ENCODE measurements around the gene VAV3.

DNA sequence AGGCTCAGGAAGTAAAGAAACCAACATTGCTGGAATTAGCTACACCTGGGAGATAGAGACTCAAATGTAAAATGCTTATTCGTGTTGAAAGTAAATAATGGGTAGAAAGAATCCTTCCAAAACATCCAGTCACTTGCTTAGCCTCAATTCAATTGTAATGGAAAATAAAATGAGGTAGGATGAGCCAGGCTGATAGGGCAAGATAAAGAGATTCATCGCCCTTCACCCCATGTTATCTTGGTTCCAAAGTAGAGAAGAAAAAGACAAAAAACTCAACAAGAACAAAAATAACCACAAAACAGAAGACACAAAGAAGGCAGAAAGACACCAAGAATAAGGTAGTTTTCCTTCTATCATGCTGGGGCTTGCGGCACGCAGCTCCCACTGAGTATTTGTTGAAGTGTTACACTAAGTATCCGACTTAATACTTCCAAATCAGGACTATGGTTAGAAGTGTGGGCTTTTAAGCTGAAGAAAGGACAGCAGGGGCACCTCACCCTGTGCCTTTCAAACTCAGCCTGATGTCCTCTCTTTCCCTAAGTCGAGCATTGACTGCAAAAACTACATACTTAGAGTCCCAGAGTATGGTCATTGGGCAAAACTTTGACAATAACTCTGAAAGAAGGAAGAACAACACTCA, 202.1 kb downstream of the VAV3 start:
- TF ChIP-seq, protein P1, sequence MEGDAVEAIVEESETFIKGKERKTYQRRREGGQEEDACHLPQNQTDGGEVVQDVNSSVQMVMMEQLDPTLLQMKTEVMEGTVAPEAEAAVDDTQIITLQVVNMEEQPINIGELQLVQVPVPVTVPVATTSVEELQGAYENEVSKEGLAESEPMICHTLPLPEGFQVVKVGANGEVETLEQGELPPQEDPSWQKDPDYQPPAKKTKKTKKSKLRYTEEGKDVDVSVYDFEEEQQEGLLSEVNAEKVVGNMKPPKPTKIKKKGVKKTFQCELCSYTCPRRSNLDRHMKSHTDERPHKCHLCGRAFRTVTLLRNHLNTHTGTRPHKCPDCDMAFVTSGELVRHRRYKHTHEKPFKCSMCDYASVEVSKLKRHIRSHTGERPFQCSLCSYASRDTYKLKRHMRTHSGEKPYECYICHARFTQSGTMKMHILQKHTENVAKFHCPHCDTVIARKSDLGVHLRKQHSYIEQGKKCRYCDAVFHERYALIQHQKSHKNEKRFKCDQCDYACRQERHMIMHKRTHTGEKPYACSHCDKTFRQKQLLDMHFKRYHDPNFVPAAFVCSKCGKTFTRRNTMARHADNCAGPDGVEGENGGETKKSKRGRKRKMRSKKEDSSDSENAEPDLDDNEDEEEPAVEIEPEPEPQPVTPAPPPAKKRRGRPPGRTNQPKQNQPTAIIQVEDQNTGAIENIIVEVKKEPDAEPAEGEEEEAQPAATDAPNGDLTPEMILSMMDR (IDR thresholded peaks at IDR 0.05): no peak
- TF ChIP-seq POLR2A (IDR thresholded peaks at IDR 0.05): no peak

Measured in adrenal gland (tissue), 5 donors.